Posterior cingulate gyrus (tissue), 11 donors: ENCODE data around the gene CDC42BPB.
A peak's percentile ranks its signal among the peaks of the same experiment; 100 is the strongest.
"Not testable (repeated sequence)": the region's sequence is repeated elsewhere in the genome, so short reads cannot be mapped to it uniquely, and the experiment has no call there.

ENCODE experiments used
- DNase-seq, 10 donors: peaks; one replicate each; pipeline versions ENCODE4 v3.0.0 to v3.0.0-alpha.2; 2020 to 2021; ENCODE audit warnings: mixed read lengths in 3 of 10
- intact Hi-C: fragments of 100-400 bp; cut with DNase I; formaldehyde crosslinking; loops from one replicate; pipeline ENCODE4 v1.15.1; 2023

CDC42BPB gene

DNA sequence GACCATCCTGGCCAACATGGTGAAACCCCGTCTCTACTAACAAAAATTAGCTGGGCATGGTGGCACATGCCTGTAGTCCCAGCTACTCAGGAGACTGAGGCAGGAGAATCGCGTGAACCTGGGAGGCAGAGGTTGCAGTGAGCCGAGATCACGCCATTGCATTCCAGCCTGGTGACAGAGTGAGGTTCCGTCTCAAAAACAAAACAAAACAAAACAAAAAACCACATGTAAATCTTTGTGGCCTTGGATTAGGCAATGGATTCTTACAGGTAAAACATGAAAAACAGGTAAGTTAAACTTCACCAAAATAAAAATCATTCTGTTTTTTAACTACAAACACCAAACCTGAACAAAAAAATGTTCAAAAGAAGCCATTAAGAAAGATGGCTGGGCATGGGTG lies 31.2 kb downstream of the CDC42BPB start:
- DNase-seq, result peak in 1 of 10 donors; percentile 16
- intact Hi-C loops, result not testable (repeated sequence)

- DNase-seq, result peak in 2 of 10 donors; percentile 48 to 89
Observed at GRCh38 chr14:103023881-103024473, 33.4 kb downstream of the CDC42BPB start.

DNA sequence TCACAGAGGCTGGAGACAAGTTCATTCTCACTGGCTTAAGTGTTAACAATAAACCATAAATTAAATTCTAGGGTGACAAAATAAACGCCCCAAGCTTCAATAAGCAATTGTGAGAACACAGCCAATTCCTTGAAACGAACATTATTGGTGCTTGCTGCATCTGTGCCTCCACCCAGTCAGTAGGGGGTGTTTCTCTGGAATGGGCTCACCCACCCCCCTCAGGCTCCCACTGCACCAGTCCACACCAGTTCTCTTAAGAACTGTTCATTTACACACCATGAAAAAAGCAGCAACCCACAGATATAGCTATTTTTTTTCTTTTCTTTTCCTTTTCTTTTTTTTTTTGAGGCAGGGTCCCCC lies 34.7 kb downstream of the CDC42BPB start:
- intact Hi-C loops, result no loop called here
- no peak for DNase-seq

More at GRCh38 chr14:103023881-103024473, 33.4 kb downstream of the CDC42BPB start:
- intact Hi-C loops, result no loop called here

GRCh38 chr14:103022002-103022684 lies 35.2 kb downstream of the CDC42BPB start:
- intact Hi-C loops, result no loop called here
- peak in 2 of 10 donors; percentile 37 to 90 for DNase-seq

- intact Hi-C loops, result no loop called here
- DNase-seq, result peak in 1 of 10 donors; percentile 69
Observed at GRCh38 chr14:103021684-103022001, 35.7 kb downstream of the CDC42BPB start.

DNA sequence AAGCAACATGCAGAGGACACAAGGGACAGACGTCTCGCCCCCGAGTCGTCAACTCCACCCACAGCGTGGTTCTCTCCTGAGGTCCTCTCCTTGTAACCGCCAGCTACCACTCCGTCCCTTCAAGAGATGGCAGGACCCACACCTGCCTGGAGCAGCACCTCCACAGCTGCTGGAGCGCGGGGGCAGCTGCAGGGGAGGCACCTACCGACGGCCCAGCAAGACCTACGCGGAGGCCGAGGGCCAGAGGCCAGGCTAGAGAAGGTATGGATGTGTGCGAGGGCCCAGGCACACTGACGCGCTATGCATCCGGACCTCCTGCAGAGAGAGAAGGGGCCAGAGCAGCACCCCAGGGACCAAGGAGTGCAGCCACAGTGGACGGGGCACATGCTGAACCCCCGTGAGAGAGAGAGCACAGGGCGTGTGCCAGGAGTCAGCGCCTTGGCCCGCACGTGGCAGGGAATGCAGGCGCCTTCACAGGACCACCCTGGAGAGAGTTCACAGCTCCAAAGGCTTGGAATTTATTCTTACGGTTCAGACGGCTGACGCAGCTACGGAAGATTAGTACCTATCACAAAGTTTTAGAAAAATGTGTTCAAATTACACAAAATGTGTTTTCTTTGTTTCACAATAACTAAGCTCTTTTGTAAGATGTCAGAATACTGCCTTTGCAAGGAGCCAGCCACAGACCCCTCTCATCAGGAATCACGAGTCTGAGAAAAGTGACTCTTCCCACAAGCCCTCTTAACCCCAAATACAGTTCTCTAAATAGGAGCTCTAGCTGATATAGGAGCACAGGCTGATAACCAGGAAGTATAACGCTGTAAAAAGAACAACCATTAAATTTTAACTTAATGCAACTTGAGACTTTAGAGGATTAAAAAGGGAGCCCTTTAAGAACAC lies 36.8 kb downstream of the CDC42BPB start:
- peak in 1 of 10 donors; percentile 83 for DNase-seq
- intact Hi-C loops, result no loop called here

DNA sequence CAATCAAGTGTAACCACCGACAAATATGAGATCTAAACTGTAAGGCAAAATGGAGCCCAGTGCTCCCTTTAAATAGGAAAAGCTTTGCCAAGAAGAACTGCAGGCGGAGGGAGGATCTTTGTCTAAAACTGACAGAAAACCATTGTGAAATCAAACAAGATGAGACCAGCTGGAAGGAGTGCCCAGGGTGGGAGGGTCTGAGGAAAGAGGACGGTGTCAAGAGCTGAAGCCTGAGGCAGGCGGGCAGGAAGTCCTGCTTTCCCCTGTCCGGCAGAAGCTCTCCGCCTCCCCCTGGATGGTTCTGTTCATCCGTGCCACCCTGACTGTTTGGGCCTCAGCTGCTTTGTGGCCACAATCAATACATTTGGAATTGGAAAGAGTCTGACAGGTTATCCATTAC lies 37.5 kb downstream of the CDC42BPB start:
- peak in 3 of 10 donors; percentile 54 to 88 (median 54) for DNase-seq
- intact Hi-C loops, result no loop called here

- intact Hi-C loops, result no loop called here
- peak in 1 of 10 donors; percentile 73 for DNase-seq
Observed at GRCh38 chr14:103019236-103019635, 38.1 kb downstream of the CDC42BPB start.

DNA sequence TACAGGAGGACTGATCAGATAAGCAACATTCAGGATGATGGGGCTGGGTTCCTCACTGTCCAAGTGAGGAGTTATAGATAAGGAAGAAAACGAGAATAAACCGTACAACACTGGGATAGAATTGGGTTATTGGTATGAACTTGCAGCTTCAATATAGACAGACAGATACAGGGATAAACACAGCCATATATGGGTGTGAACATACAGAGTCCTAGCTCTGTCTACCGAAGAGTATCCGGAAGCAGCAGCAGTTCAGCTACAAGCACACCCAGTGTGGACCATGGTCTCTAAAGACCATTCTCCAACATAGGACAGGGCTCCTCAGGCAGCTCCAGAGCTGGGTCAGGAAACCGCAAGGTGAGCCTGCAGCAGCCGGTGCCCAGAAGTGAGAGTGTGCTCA lies 40.8 kb downstream of the CDC42BPB start:
- intact Hi-C loops, result no loop called here
- no peak for DNase-seq

GRCh38 chr14:103016071-103016470 lies 41.3 kb downstream of the CDC42BPB start:
- peak in 7 of 10 donors; percentile 32 to 91 (median 50) for DNase-seq
- intact Hi-C loops, result no loop called here

DNA sequence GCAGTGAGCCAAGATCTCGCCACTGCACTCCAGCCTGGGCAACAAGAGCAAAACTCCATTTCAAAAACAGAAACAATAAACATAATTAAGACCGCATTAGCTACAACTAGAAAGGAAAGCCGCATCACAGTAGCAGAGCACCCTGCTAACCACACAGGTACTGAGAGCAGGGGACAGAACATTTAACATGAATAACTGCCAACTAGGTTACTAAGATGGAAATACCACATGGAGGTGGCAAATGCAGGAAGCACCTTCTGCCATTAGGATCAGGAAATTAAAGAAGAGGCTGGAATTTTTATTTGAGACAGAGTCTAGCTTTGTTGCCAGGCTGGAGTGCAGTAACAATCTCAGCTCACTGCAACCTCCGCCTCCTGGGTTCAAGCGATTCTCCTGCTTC lies 41.9 kb downstream of the CDC42BPB start:
- DNase-seq, result peak in 1 of 10 donors; percentile 27
- intact Hi-C loops, result no loop called here

DNA sequence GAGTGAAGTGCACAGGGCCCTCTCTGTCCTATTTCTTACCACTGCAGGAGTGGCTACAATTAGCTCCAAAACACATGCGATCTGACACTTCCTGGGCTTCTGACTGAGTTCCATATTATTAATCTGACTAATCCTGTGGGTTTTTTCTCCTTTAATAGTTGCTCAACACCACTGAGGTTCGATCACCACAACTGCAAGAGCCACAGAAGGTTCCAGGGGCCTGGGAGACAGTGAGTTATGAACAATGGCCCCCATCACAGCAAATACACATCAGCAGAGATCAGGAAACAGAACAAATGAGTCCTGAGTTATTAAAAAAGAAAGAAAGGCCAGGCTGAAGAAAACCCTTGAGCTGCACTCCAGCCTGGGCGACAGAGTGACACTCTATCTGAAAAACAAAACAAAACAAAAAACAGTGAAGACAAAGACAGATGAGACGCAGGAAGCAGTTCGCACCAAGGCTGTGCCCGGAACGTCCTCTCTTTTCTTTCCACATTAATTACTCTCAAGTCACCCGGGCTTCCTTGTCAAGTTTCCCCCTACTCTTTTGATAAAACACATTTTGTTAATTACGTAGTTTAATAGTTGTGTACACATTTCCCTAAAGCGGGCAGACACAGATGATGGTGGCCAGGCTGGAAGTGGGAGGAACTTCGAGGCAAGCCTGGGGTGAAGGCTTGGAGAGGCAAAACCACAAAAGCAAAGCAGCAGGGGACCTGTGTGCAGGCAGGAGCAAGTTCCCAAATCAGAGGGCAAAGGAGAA lies 42.7 kb downstream of the CDC42BPB start:
- peak in 1 of 10 donors; percentile 65 for DNase-seq

GRCh38 chr14:103013028-103013427 lies 44.3 kb downstream of the CDC42BPB start:
- intact Hi-C loops, result no loop called here
- peak in 1 of 10 donors; percentile 63 for DNase-seq

More for the DNA sequence above, 42.7 kb downstream of the CDC42BPB start:
- intact Hi-C loops, result no loop called here

DNA sequence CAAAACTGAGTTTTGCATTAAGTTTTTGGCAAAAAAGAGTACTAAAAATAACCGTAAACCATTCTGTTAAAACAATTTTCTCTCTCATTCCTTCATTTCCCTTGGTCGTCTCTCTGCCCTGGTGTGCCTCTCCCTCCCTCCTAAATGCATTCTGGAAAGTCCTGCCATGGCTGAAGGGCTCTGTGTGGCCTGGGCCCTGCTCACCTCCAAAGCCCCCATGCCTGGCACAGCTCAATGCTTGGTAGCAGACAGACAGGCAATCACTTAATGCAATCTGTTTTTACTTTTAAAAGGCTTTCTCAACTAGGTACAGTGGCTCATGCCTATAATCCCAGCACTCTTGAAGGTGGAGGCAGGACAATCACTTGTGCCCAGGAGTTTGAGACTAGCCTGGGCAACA lies 47.8 kb downstream of the CDC42BPB start:
- no peak for DNase-seq
- intact Hi-C loops, result no loop called here

GRCh38 chr14:103008768-103009357 lies 48.5 kb downstream of the CDC42BPB start:
- DNase-seq, result peak in 1 of 10 donors; percentile 73
- intact Hi-C loops, result no loop called here

GRCh38 chr14:103008126-103008525 lies 49.2 kb downstream of the CDC42BPB start:
- DNase-seq, result peak in 1 of 10 donors; percentile 40

DNA sequence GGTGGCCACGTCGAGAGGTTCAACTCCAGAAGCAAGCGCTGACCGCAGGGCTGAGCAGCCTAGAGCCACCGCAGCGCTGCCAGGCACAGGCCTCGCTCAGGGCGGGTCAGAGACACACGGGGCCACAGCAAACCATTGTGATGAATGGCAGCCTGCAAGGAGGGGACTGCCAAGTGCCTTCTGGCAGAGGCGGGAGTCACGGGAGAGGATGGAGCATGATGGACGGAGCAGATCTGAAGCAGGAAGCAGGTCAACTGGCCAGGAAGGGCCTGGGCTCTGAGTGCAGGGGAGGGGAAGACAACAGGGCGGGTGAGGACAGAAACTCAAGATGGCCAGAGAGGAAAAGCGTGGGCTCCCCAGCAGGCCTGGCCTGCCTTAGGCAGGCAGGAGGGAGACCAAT lies 49.8 kb downstream of the CDC42BPB start:
- peak; percentile 63 to 96 (median 76) for DNase-seq
- intact Hi-C loops, result no loop called here

More at GRCh38 chr14:103008126-103008525, 49.2 kb downstream of the CDC42BPB start:
- intact Hi-C loops, result no loop called here

DNA sequence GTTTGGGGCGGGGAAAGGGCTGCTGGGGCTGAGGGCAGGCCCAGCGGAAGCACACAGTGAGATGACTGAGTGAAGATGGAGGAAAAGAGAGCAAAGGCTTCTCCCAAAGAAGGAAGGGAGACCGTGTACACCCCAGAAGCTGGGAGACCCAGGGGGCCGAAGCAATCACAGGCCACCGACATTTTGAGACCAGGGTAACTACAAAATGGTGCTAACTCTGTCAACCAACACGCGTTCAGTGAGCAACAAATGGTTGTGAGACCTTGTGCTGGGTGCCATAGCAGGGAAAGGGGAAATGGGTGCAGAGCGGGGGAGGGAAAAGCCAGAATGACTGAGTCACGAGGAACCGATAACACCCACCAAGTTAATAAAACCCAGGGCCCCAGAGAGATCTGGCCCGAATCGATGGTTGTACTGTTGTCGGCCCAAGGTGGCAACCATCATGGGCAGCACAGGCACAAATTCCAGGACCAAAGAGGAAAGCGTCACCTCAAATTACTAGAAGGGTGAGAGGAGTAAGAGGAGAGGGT lies 50.3 kb downstream of the CDC42BPB start:
- DNase-seq, result peak in 2 of 10 donors; percentile 8 to 67
- intact Hi-C loops, result no loop called here

DNA sequence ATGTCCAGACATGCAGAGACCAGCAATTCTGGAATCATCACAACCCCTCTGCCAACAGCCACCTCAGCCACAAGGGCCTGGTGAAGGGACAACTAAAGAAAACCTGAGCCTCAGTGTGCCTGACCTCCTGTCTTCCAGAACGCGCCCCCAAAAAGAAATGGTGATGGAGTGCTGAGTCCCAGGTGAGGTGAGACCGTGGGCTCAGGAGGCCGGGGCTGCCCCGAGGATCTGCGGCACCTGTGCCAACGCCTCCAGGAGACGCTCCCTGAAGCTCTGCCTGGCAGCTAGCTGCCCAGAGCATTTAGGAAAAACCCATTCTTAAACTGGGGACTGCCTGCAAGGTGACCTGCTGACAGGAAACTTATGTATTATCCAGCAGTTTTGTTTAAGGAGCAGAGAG lies 51.2 kb downstream of the CDC42BPB start:
- intact Hi-C loops, result no loop called here

GRCh38 chr14:103003850-103004249 lies 53.5 kb downstream of the CDC42BPB start:
- intact Hi-C loops, result no loop called here
- peak in 2 of 10 donors; percentile 39 to 72 for DNase-seq

More for the DNA sequence above, 51.2 kb downstream of the CDC42BPB start:
- peak in 2 of 10 donors; percentile 53 to 63 for DNase-seq
